GM12878 (cell line): ENCODE measurements around the gene MISP3. TPM values are rescaled to one million over a fixed set of nuclear protein-coding genes. Genes with fewer than 3 reads are reported as not detected.

Source experiments
- ATAC-seq: fragments of 200-7000 bp; cut with Tn5 transposase; 3 replicates; pipeline ENCODE4 v1.9.1; 2020; ENCODE audit warnings: mild to moderate bottlenecking, moderate library complexity
- BruUV-seq: library from RNA; stranded (reverse); fragments of 400-500 nt; replicated peaks from 2 replicates; lab custom pipeline; 2021; lab: Mats Ljungman, UMichigan
- CTCF ChIA-PET: fragments of 300-600 bp; sonication (Branson Sonifier 250); formaldehyde crosslinking; extraction: SDS; loops from one replicate; lab custom pipeline; 2021; ENCODE audit warnings: inconsistent platforms; lab: Yijun Ruan, JAX
- POLR2A ChIA-PET: fragments of 350-600 bp; formaldehyde crosslinking; extraction: SDS; loops from one replicate; lab custom pipeline; 2021; ENCODE audit warnings: inconsistent platforms; lab: Charles Lee
- RAD21 ChIA-PET: fragments of 300-600 bp; sonication (Branson Sonifier 250); formaldehyde crosslinking; loops from one replicate; lab custom pipeline; 2023; ENCODE audit warnings: antibody characterized with exemption; ENCODE audit not compliant: unreplicated experiment; lab: Charles Lee
- SMC1A ChIA-PET: fragments of 300-600 bp; sonication (Branson Sonifier 250); formaldehyde crosslinking; loops from one replicate; lab custom pipeline; 2023; ENCODE audit not compliant: unreplicated experiment, uncharacterized antibody; lab: Charles Lee
- DNase-seq: peaks from one replicate; pipeline ENCODE4 v3.0.0-alpha.2; 2011; ENCODE audit warnings: low read depth, low spot score
- FAIRE-seq: peaks from 3 replicates; lab custom pipeline; 2011; peaks lifted over from hg19 to GRCh38; lab: Jason Lieb, UNC
- H2AFZ ChIP-seq: 2 replicates; pipeline ENCODE4 v1.6.0; 2011; ENCODE audit warnings: low read depth, low read length, control low read depth; ENCODE audit not compliant: control insufficient read depth
- H3K27ac ChIP-seq: 2 replicates; pipeline ENCODE4 v1.5.1; 2011; ENCODE audit warnings: control low read depth; ENCODE audit not compliant: control insufficient read depth, insufficient read depth
- H3K27me3 ChIP-seq, 2 experiments: replicated peaks in 1 of 2; 2 replicates each; pipeline versions ENCODE4 v1.6.0 to v1.6.1; 2011; ENCODE audit warnings: low read length in 1 of 2; ENCODE audit not compliant: control insufficient read depth in 2 of 2, insufficient read depth in 2 of 2
- H3K36me3 ChIP-seq, 2 experiments: 2 replicates each; pipeline ENCODE4 v1.5.1; 2011; ENCODE audit warnings: low read length in 1 of 2; ENCODE audit not compliant: control insufficient read depth in 2 of 2, insufficient read depth in 2 of 2
- H3K4me1 ChIP-seq: 2 replicates; pipeline ENCODE4 v1.6.1; 2011; ENCODE audit warnings: mild to moderate bottlenecking, low read length, moderate library complexity, mixed read lengths; ENCODE audit not compliant: control insufficient read depth, insufficient read depth
- H3K4me2 ChIP-seq: 2 replicates; pipeline ENCODE4 v1.6.0; 2011; ENCODE audit warnings: control low read depth; ENCODE audit not compliant: control insufficient read depth, insufficient read depth
- H3K4me3 ChIP-seq: fragments of 200-600 bp; sonication (generic); 2 replicates; pipeline ENCODE4 v1.5.1; 2016
- H3K79me2 ChIP-seq: 2 replicates; pipeline ENCODE4 v1.6.0; 2011; ENCODE audit warnings: low read length; ENCODE audit not compliant: control insufficient read depth, insufficient read depth
- H3K9ac ChIP-seq: 2 replicates; pipeline ENCODE4 v1.8.0; 2011; ENCODE audit warnings: low read length, control low read depth, mixed read lengths; ENCODE audit not compliant: control insufficient read depth, insufficient read depth
- H3K9me3 ChIP-seq: replicated peaks from 3 replicates; pipeline ENCODE4 v1.5.1; 2011; ENCODE audit warnings: mild to moderate bottlenecking, low read length; ENCODE audit not compliant: control insufficient read depth, insufficient read depth
- H4K20me1 ChIP-seq: 2 replicates; pipeline ENCODE4 v1.6.0; 2011; ENCODE audit not compliant: control insufficient read depth, insufficient read depth
- CBX3 ChIP-seq: fragments of 200-600 bp; sonication (generic); IDR thresholded peaks from 2 replicates; pipeline ENCODE4 v1.6.1; 2016; ENCODE audit warnings: low read depth, borderline replicate concordance
- CBX5 ChIP-seq: sonication (generic); IDR thresholded peaks from 2 replicates; pipeline ENCODE4 v1.6.1; 2016; ENCODE audit warnings: low read depth, moderate library complexity, mild to moderate bottlenecking, inconsistent platforms
- EGR1 ChIP-seq, 2 experiments: IDR thresholded peaks; 1 replicate in 1 of 2; 2 replicates in 1 of 2; pipeline ENCODE4 v1.6.1; 2011 to 2012; ENCODE audit warnings: low read depth in 2 of 2, low read length in 2 of 2, borderline replicate concordance in 1 of 2, mild to moderate bottlenecking in 1 of 2, moderate library complexity in 1 of 2
- GABPA ChIP-seq: IDR thresholded peaks from 2 replicates; pipeline ENCODE4 v1.6.1; 2014; ENCODE audit warnings: antibody characterized with exemption, low read depth, mild to moderate bottlenecking, inconsistent platforms
- GATAD2B ChIP-seq: fragments of 450-650 bp; conservative IDR thresholded peaks from 2 replicates; pipeline ENCODE4 v1.6.1; 2017; ENCODE audit warnings: low read depth, mild to moderate bottlenecking, moderate library complexity
- HDGF ChIP-seq: fragments of 450-650 bp; IDR thresholded peaks from 2 replicates; pipeline ENCODE4 v1.6.1; 2016; ENCODE audit warnings: antibody characterized with exemption
- KAT2A ChIP-seq: conservative IDR thresholded peaks from 2 replicates; pipeline ENCODE4 v1.6.1; 2011; ENCODE audit warnings: low read depth, low read length; ENCODE audit not compliant: control insufficient read depth
- MLLT1 ChIP-seq: fragments of 450-650 bp; IDR thresholded peaks from 2 replicates; pipeline ENCODE4 v1.6.1; 2016; ENCODE audit warnings: mild to moderate bottlenecking
- NFIC ChIP-seq: IDR thresholded peaks from 2 replicates; pipeline ENCODE4 v1.6.1; 2012; ENCODE audit warnings: low read depth, mild to moderate bottlenecking, inconsistent platforms, low read length, moderate library complexity
- RELB ChIP-seq: fragments of 450-650 bp; IDR thresholded peaks from 2 replicates; pipeline ENCODE4 v1.6.1; 2017; ENCODE audit warnings: low read depth, mild to moderate bottlenecking, moderate library complexity
- SIN3A ChIP-seq: IDR thresholded peaks from 2 replicates; pipeline ENCODE4 v1.6.1; 2012; ENCODE audit warnings: low read depth, low read length, improper control_type of control experiment
- SKIL ChIP-seq: fragments of 450-650 bp; IDR thresholded peaks from 2 replicates; pipeline ENCODE4 v1.6.1; 2017; ENCODE audit warnings: mild to moderate bottlenecking, low read depth, inconsistent platforms; ENCODE audit not compliant: poor library complexity, severe bottlenecking
- SMC3 ChIP-seq: IDR thresholded peaks from 2 replicates; pipeline ENCODE4 v1.6.1; 2011; ENCODE audit warnings: low read length, improper control_type of control experiment, borderline replicate concordance
- STAT3 ChIP-seq: IDR thresholded peaks from 2 replicates; pipeline ENCODE4 v1.6.1; 2011; ENCODE audit warnings: low read depth, low read length, improper control_type of control experiment
- TAF1 ChIP-seq: IDR thresholded peaks from 2 replicates; pipeline ENCODE4 v1.6.1; 2011; ENCODE audit warnings: mild to moderate bottlenecking, low read depth, low read length, borderline replicate concordance
- TCF7 ChIP-seq: IDR thresholded peaks from 2 replicates; pipeline ENCODE4 v1.6.1; 2014; ENCODE audit warnings: antibody characterized with exemption, borderline replicate concordance
- WGBS: methylation state at CpG from one replicate; pipeline ENCODE4 v1.1.6; 2016; ENCODE audit warnings: low lambda C conversion rate; ENCODE audit not compliant: insufficient replicate concordance, insufficient coverage; ENCODE audit errors: missing lambda C conversion rate; 5-methylcytosine and 5-hydroxymethylcytosine counted together
- in situ Hi-C: fragments of 300-500 bp; cut with MboI; formaldehyde crosslinking; loops from 9 replicates; pipeline ENCODE4 v1.14.3; 2018; ENCODE audit warnings: mixed read lengths
- intact Hi-C: fragments of 100-400 bp; cut with micrococcal nuclease; formaldehyde crosslinking; loops from one replicate; pipeline ENCODE4 v1.14.2; 2022; ENCODE audit not compliant: unreplicated experiment
- polyA plus RNA-seq, 11 experiments: library from polyadenylated mRNA; depleted of rRNA in 4 of 11; unstranded in 6 of 11; stranded (reverse) in 5 of 11; fragments of >200 nt; fragmentation: Nextera tagmentation in 4 of 11; fragmentation: Illumina TruSeq in 1 of 11; extraction: Ambion mirVana in 4 of 11; extraction: Trizol in 1 of 11; gene quantifications; 1 replicate in 1 of 11; 2 replicates in 10 of 11; pipeline versions ENCODE4 v1.2.1 to v1.2.3, GENCODE V29; 2011 to 2016; ENCODE audit warnings: inconsistent platforms in 2 of 11, missing spikeins in 2 of 11, low read depth in 1 of 11
- total RNA-seq, 4 experiments: library from RNA; depleted of rRNA in 3 of 4; stranded (reverse); fragments of >200 nt in 3 of 4; fragmentation: Illumina TruSeq in 1 of 4; extraction: Trizol in 1 of 4; gene quantifications; 2 replicates each; pipeline versions ENCODE4 v1.2.1 to v1.2.3, GENCODE V29; 2013 to 2021

Gene MISP3
- total and polyA plus RNA-seq, 10 of the 15 experiments (the other 5 are each of a cell fraction or from before 2014, with no cell fraction given): 0.07 to 1.4 (median 0.64) TPM

- peak; percentile 52; the same call in 1 of the 2 replicates for TF ChIP-seq SMC3
Observed at GRCh38 chr19:14048443-14049153, 24.0 kb upstream of the MISP3 start (continued).

GRCh38 chr19:14050512-14050911 is 22.1 kb upstream of the MISP3 start:
- ChIA-PET POLR2A (no interaction called here), CTCF (interaction anchor here (2.4 to 7.4 kb wide), 2 partner anchors 8 to 98 kb away, joined by 8 to 60 read pairs; partner anchors contain the start of gene DCAF15), RAD21 (no interaction called here), SMC1A (interaction anchor here (0.6 to 1.2 kb wide), 2 partner anchors 10 to 50 kb away, joined by 3 to 4 read pairs; no protein-coding TSS in a partner anchor)
- H3K9me3 ChIP-seq: peaks cover 2% of the 10 kb centered on the region; the same call in 1 of the 3 replicates
- 96% methylated on average over 4 of the region's 4 CpGs for WGBS
- no peaks in the 10 kb centered on the region for H3K79me2 ChIP-seq
- no peak overlapping the region for H3K9ac ChIP-seq
- no peak overlapping the region for H3K27ac ChIP-seq
- ATAC-seq: no peak
- H3K36me3 ChIP-seq: peaks cover 12 to 18% of the 10 kb centered on the region in 2 experiments; a peak in 3 of 4 replicates
- H2AFZ ChIP-seq: no peak overlapping the region
- in situ Hi-C loops: loop anchor here (25.0 kb wide), 1 partner anchor 763 kb away; no protein-coding TSS in a partner anchor
- intact Hi-C loops: no loop called here
- no peaks in the 10 kb centered on the region for H3K27me3 ChIP-seq
- DNase-seq: no peak
- no peak overlapping the region for H3K4me2 ChIP-seq
- no peaks in the 10 kb centered on the region for H4K20me1 ChIP-seq
- no peaks in the 10 kb centered on the region for H3K4me1 ChIP-seq
- no TSS peak for BruUV-seq
- FAIRE-seq: no peak
- H3K4me3 ChIP-seq: no peak overlapping the region
- TF ChIP-seq GATAD2B (no peak), SIN3A (no peak), SKIL (no peak), TCF7 (no peak), NFIC (no peak), CBX3 (no peak), RELB (no peak), MLLT1 (no peak), STAT3 (no peak), HDGF (no peak), GABPA (no peak), KAT2A (no peak), TAF1 (no peak), EGR1 (IDR thresholded peaks at IDR 0.05; ENCODE audit: borderline replicate concordance in 1 of 2, low read depth in 2 of 2, low read length in 2 of 2) (no peak), CBX5 (no peak)
